H1 (cell line): Measurements from ENCODE around the gene TAF7L.

Source experiments
- CREB1 ChIP-seq: IDR thresholded peaks from 2 replicates; pipeline ENCODE4 v1.6.1; 2012; ENCODE audit warnings: inconsistent platforms
- CTCF ChIP-seq, 3 experiments: IDR thresholded peaks; 1 replicate in 2 of 3; 2 replicates in 1 of 3; pipeline versions ENCODE4 v1.5.1 to v1.6.1; 2011; ENCODE audit warnings: low read length in 3 of 3, mild to moderate bottlenecking in 3 of 3, inconsistent platforms in 2 of 3, low read depth in 1 of 3, moderate library complexity in 1 of 3; ENCODE audit not compliant: insufficient read depth in 1 of 3; ENCODE audit errors: control extremely low read depth in 1 of 3
- EGR1 ChIP-seq: IDR thresholded peaks from 2 replicates; pipeline ENCODE4 v1.6.1; 2011; ENCODE audit warnings: low read depth, low read length, borderline replicate concordance
- GTF2F1 ChIP-seq: IDR thresholded peaks from 2 replicates; pipeline ENCODE4 v1.6.1; 2012; ENCODE audit warnings: low read depth, low read length, improper control_type of control experiment, borderline replicate concordance
- NANOG ChIP-seq: IDR thresholded peaks from 2 replicates; pipeline ENCODE4 v1.6.1; 2011; ENCODE audit warnings: low read length, low read depth, mild to moderate bottlenecking, inconsistent platforms; ENCODE audit not compliant: insufficient read depth, poor library complexity, severe bottlenecking
- PHF8 ChIP-seq: fragments of 200-600 bp; sonication (generic); conservative IDR thresholded peaks from 2 replicates; pipeline ENCODE4 v1.7.1; 2012; ENCODE audit warnings: low read depth, mild to moderate bottlenecking, inconsistent platforms, low read length, moderate library complexity
- POLR2AphosphoS5 ChIP-seq: IDR thresholded peaks from 2 replicates; pipeline ENCODE4 v1.6.1; 2011; ENCODE audit warnings: low read depth, low read length
- RNF2 ChIP-seq: fragments of 200-900, 300-1000 bp; sonication (generic); IDR thresholded peaks from 2 replicates; pipeline ENCODE4 v1.7.1; 2016; ENCODE audit warnings: borderline replicate concordance, low read depth, mild to moderate bottlenecking, antibody characterized with exemption, low read length; ENCODE audit not compliant: poor library complexity, severe bottlenecking; ENCODE audit errors: missing control alignments
- SIN3A ChIP-seq, 2 experiments: IDR thresholded peaks in 1 of 2; conservative IDR thresholded peaks in 1 of 2; 2 replicates each; pipeline ENCODE4 v1.6.1; 2011 to 2012; ENCODE audit warnings: low read length in 2 of 2, improper control_type of control experiment in 1 of 2, low read depth in 1 of 2, mild to moderate bottlenecking in 1 of 2
- YY1 ChIP-seq: IDR thresholded peaks from 2 replicates; pipeline ENCODE4 v1.6.1; 2011; ENCODE audit warnings: low read depth, mild to moderate bottlenecking, low read length
- ZNF274 ChIP-seq: IDR thresholded peaks from 2 replicates; pipeline ENCODE4 v1.7.0; 2012; ENCODE audit warnings: low read length, borderline replicate concordance; ENCODE audit errors: extremely low read depth
- TF ChIP-seq, protein P1 (sequence below): IDR thresholded peaks from 2 replicates; pipeline ENCODE4 v1.6.1; 2011; ENCODE audit warnings: low read length, improper control_type of control experiment

- TF ChIP-seq CTCF (IDR thresholded peaks at IDR 0.05; ENCODE audit: control extremely low read depth in 1 of 3, insufficient read depth in 1 of 3, low read depth in 1 of 3, low read length in 3 of 3) (no peak), PHF8 (no peak), GTF2F1 (no peak), ZNF274 (no peak), CREB1 (no peak), POLR2AphosphoS5 (no peak), RNF2 (no peak), EGR1 (no peak), SIN3A (conservative IDR thresholded peaks at IDR 0.05 in 1 of 2, IDR thresholded peaks at IDR 0.05 in 1 of 2; ENCODE audit: low read depth in 1 of 2, low read length in 2 of 2) (no peak), YY1 (no peak), NANOG (no peak)
- TF ChIP-seq, protein P1, sequence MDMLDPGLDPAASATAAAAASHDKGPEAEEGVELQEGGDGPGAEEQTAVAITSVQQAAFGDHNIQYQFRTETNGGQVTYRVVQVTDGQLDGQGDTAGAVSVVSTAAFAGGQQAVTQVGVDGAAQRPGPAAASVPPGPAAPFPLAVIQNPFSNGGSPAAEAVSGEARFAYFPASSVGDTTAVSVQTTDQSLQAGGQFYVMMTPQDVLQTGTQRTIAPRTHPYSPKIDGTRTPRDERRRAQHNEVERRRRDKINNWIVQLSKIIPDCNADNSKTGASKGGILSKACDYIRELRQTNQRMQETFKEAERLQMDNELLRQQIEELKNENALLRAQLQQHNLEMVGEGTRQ, result no peak
Observed at GRCh38 chrX:101276238-101276637, 14.9 kb downstream of the TAF7L start.
